Thyroid gland (tissue), 4 donors: ENCODE measurements around the gene EGFL8. TPM values are rescaled to one million over a fixed set of nuclear protein-coding genes. Genes with fewer than 3 reads are reported as not detected.
A peak's percentile ranks its signal among the peaks of the same experiment; 100 is the strongest.
"Not testable (repeated sequence)": the region's sequence is repeated elsewhere in the genome, so short reads cannot be mapped to it uniquely, and the experiment has no call there.

Source experiments
- DNase-seq, 2 donors: peaks; one replicate each; pipeline ENCODE4 v3.0.0-alpha.2; 2019
- H3K27ac ChIP-seq, 3 donors: fragments of 200-600 bp; sonication (generic); 1 replicate in 2 of 3; 2 replicates in 1 of 3; pipeline ENCODE4 v1.5.1; 2016 to 2019; ENCODE audit warnings: mild to moderate bottlenecking in 1 of 3, moderate library complexity in 1 of 3
- H3K27me3 ChIP-seq: fragments of 200-600 bp; sonication (generic); one replicate; pipeline ENCODE4 v1.5.1; 2019
- H3K36me3 ChIP-seq, 2 donors: fragments of 200-600 bp; sonication (generic); one replicate each; pipeline ENCODE4 v1.5.1; 2016 to 2019
- H3K4me1 ChIP-seq, 2 donors: fragments of 200-600 bp; sonication (generic); one replicate each; pipeline ENCODE4 v1.5.1; 2017 to 2019
- H3K4me3 ChIP-seq, 3 donors: fragments of 200-600 bp; sonication (generic); replicated peaks in 1 of 3; 1 replicate in 2 of 3; 2 replicates in 1 of 3; pipeline ENCODE4 v1.5.1; 2016; ENCODE audit warnings: mild to moderate bottlenecking in 1 of 3
- H3K9me3 ChIP-seq: fragments of 200-600 bp; sonication (generic); one replicate; pipeline ENCODE4 v1.5.1; 2017
- POLR2A ChIP-seq, 2 donors: fragments of 450-650 bp; IDR thresholded peaks; one replicate each; pipeline ENCODE4 v1.6.1; 2017; ENCODE audit warnings: antibody characterized with exemption in 2 of 2, mild to moderate bottlenecking in 2 of 2, moderate library complexity in 1 of 2
- WGBS, 2 donors: methylation state at CpG; one replicate each; pipeline ENCODE4 v1.1.5; 2017; 5-methylcytosine and 5-hydroxymethylcytosine counted together
- intact Hi-C: fragments of 100-400 bp; cut with DNase I; formaldehyde crosslinking; loops from one replicate; pipeline ENCODE4 v1.15.1; 2023
- total RNA-seq, 4 donors: library from RNA; depleted of rRNA; stranded (reverse); fragments of >200 nt; gene quantifications; one replicate each; pipeline ENCODE4 v1.2.3, GENCODE V29; 2016
- TF ChIP-seq, protein P1 (sequence below), 6 experiments: fragments of 200-600 bp in 3 of 6; fragments of 450-650 bp in 3 of 6; sonication (generic) in 3 of 6; IDR thresholded peaks; one replicate each; pipeline ENCODE4 v1.5.1; 2016 to 2019; ENCODE audit warnings: antibody characterized with exemption in 6 of 6, mild to moderate bottlenecking in 2 of 6, inconsistent platforms in 1 of 6, moderate library complexity in 1 of 6

EGFL8 gene
- total RNA-seq, 4 donors from 2014 or later: 2.3 to 9.8 (median 6.5) TPM

DNA sequence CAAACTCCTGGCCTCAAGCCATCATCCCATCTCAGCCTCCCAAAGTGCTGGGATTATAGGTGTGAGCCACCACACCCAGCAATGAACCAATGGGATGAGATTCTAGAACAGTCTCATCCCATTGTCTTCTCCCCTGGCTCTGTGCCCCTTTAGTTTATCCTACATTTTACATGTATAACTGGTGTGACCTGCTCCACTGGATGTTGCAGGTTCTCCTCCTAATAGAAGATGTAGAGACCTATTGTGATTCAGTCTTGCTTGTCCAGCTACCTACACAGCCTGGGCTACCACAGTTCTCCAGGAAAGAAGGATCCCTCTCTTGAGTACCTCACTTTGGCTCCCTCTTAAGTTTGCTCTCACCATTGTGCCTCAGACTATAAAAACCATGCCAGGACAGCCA lies 32.3 kb upstream of the EGFL8 start:
- Histone ChIP-seq H3K9me3 (no peaks in the 10 kb centered on the region), H3K27ac (no peak overlapping the region), H3K4me1 (peaks cover 24 to 33% of the 10 kb centered on the region in 2 donors), H3K36me3 (no peaks in the 10 kb centered on the region), H3K4me3 (no peak overlapping the region), H3K27me3 (no peaks in the 10 kb centered on the region)
- intact Hi-C loops: no loop called here
- no peak for DNase-seq
- TF ChIP-seq POLR2A (IDR thresholded peaks at IDR 0.05): no peak
- TF ChIP-seq, protein P1, sequence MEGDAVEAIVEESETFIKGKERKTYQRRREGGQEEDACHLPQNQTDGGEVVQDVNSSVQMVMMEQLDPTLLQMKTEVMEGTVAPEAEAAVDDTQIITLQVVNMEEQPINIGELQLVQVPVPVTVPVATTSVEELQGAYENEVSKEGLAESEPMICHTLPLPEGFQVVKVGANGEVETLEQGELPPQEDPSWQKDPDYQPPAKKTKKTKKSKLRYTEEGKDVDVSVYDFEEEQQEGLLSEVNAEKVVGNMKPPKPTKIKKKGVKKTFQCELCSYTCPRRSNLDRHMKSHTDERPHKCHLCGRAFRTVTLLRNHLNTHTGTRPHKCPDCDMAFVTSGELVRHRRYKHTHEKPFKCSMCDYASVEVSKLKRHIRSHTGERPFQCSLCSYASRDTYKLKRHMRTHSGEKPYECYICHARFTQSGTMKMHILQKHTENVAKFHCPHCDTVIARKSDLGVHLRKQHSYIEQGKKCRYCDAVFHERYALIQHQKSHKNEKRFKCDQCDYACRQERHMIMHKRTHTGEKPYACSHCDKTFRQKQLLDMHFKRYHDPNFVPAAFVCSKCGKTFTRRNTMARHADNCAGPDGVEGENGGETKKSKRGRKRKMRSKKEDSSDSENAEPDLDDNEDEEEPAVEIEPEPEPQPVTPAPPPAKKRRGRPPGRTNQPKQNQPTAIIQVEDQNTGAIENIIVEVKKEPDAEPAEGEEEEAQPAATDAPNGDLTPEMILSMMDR (IDR thresholded peaks at IDR 0.05): no peak

- intact Hi-C loops: no loop called here
- no peak for DNase-seq
- Histone ChIP-seq H3K4me1 (peaks cover 13 to 26% of the 10 kb centered on the region in 2 donors), H3K27ac (no peak overlapping the region), H3K27me3 (no peaks in the 10 kb centered on the region), H3K9me3 (no peaks in the 10 kb centered on the region), H3K4me3 (no peak overlapping the region), H3K36me3 (no peaks in the 10 kb centered on the region)
- TF ChIP-seq POLR2A (IDR thresholded peaks at IDR 0.05): no peak
- TF ChIP-seq, protein P1 (IDR thresholded peaks at IDR 0.05): no peak
- 86 to 89% methylated on average over 4 of the region's 4 CpGs for WGBS, 2 donors
These were observed 30.6 kb upstream of the EGFL8 start for GRCh38 chr6:32133786-32134185.

DNA sequence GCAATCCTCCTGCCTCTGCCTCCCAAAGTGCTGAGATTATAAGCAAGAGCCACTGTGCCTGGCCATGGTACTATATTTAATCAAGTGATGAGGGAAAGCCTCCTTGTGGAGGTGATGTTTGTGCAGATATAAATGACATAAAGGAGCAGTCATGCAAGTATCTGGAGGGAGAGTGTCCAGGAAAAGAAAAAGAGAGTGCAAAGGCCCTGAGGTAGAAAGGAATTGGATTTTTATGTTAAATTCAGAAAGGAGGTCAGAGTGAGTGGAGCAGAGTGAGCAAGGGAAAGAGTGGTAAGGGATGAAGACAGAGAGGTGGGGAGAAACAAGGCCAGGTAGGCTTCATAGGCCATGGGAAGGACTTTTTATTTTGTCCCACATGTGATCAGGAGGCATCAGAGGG lies 26.9 kb upstream of the EGFL8 start:
- Histone ChIP-seq H3K4me3 (no peak overlapping the region), H3K36me3 (no peaks in the 10 kb centered on the region), H3K27me3 (no peaks in the 10 kb centered on the region), H3K9me3 (no peaks in the 10 kb centered on the region), H3K27ac (no peak overlapping the region), H3K4me1 (peaks cover 6 to 14% of the 10 kb centered on the region in 2 donors)
- intact Hi-C loops: no loop called here
- DNase-seq: no peak
- TF ChIP-seq POLR2A (IDR thresholded peaks at IDR 0.05): no peak
- TF ChIP-seq, protein P1 (IDR thresholded peaks at IDR 0.05): no peak

DNA sequence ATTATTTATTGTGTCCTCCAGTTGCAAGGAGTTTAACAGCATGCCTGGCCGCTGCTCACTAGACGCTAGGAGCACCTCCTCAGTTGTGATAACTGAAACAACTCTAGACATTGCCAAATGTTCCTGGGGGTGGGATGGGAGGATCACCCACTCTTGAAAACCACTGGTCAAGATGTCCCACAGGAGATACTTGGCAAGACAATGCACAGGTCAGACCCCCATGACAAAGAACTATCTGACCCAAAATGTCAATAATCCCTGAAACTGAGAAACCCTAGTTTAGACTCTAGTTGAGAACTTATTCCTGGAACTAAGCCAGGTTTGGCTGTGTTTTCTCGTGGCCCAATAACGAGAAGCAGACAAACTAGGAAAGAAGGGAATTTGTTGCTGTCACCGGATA lies 24.8 kb upstream of the EGFL8 start:
- DNase-seq: peak; percentile 21 to 27
- no peak overlapping the region for H3K4me3 ChIP-seq
- H3K36me3 ChIP-seq: no peaks in the 10 kb centered on the region
- peaks cover 6 to 14% of the 10 kb centered on the region in 2 donors for H3K4me1 ChIP-seq
- no peak overlapping the region for H3K27ac ChIP-seq
- TF ChIP-seq POLR2A (IDR thresholded peaks at IDR 0.05): no peak
- TF ChIP-seq, protein P1 (IDR thresholded peaks at IDR 0.05): no peak
- H3K27me3 ChIP-seq: no peaks in the 10 kb centered on the region
- no peaks in the 10 kb centered on the region for H3K9me3 ChIP-seq
- intact Hi-C loops: no loop called here
- WGBS, 2 donors: 30 to 31% methylated on average over 5 of the region's 5 CpGs

- Histone ChIP-seq H3K27me3 (no peaks in the 10 kb centered on the region), H3K9me3 (no peaks in the 10 kb centered on the region), H3K4me1 (peaks cover 6 to 14% of the 10 kb centered on the region in 2 donors), H3K27ac (no peak overlapping the region), H3K36me3 (no peaks in the 10 kb centered on the region), H3K4me3 (no peak overlapping the region)
- DNase-seq: no peak
- intact Hi-C loops: no loop called here
- 74 to 76% methylated on average over 5 of the region's 5 CpGs for WGBS, 2 donors
- TF ChIP-seq POLR2A (IDR thresholded peaks at IDR 0.05): no peak
- TF ChIP-seq, protein P1 (IDR thresholded peaks at IDR 0.05): no peak
These were observed 23.9 kb upstream of the EGFL8 start for GRCh38 chr6:32140420-32141046.

- WGBS, 2 donors: 91 to 93% methylated on average over 7 of the region's 7 CpGs
- H3K27me3 ChIP-seq, intact Hi-C loops, H3K4me1 ChIP-seq, H3K36me3 ChIP-seq, H3K27ac ChIP-seq, H3K9me3 ChIP-seq, H3K4me3 ChIP-seq, DNase-seq: not testable (repeated sequence)
These were observed 20.2 kb upstream of the EGFL8 start for GRCh38 chr6:32144238-32144637.
